Measurements from ENCODE around the gene SIM2.

Gene SIM2

DNA sequence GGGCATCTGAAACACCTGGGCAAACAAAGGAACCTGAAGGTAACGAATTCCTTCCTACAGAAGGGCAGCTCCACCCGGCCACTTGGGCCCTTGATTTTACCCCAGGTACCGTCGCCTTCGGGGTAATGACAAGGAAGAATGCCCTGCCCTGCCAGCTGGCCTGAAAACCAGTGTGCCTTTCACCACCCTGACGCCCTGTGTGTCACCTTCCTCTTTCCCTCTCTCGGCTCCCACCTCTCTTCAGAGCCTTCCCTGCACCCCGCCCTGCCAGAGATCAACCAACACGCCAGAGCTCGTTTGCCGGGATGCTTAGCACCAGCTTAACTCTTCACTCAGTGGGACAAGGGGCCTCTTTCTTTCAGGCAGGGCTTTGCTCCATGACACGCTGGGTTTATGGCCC lies 86.0 kb downstream of the SIM2 start:
- TF ChIP-seq, protein P1, sequence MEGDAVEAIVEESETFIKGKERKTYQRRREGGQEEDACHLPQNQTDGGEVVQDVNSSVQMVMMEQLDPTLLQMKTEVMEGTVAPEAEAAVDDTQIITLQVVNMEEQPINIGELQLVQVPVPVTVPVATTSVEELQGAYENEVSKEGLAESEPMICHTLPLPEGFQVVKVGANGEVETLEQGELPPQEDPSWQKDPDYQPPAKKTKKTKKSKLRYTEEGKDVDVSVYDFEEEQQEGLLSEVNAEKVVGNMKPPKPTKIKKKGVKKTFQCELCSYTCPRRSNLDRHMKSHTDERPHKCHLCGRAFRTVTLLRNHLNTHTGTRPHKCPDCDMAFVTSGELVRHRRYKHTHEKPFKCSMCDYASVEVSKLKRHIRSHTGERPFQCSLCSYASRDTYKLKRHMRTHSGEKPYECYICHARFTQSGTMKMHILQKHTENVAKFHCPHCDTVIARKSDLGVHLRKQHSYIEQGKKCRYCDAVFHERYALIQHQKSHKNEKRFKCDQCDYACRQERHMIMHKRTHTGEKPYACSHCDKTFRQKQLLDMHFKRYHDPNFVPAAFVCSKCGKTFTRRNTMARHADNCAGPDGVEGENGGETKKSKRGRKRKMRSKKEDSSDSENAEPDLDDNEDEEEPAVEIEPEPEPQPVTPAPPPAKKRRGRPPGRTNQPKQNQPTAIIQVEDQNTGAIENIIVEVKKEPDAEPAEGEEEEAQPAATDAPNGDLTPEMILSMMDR (IDR thresholded peaks at IDR 0.05; ENCODE audit: borderline replicate concordance, extremely low read depth, low read length, poor library complexity, severe bottlenecking), result no peak
- no peak for TF ChIP-seq EZH2 (IDR thresholded peaks at IDR 0.05; ENCODE audit: borderline replicate concordance, low read depth, low read length, severe bottlenecking)
- no peaks in the 10 kb centered on the region for H3K4me1 ChIP-seq (ENCODE audit: insufficient read depth, low read length)
- no peaks in the 10 kb centered on the region for H3K9me3 ChIP-seq (ENCODE audit: insufficient read depth, low read length, severe bottlenecking)
- no peak overlapping the region for H3K9ac ChIP-seq (ENCODE audit: low read depth, low read length)
- no peak overlapping the region for H3K4me2 ChIP-seq (ENCODE audit: insufficient read depth, low read length)
- no peak for DNase-seq
- no peak for ATAC-seq (ENCODE audit: insufficient read depth, low read depth)
- H3K4me3 ChIP-seq (ENCODE audit: low read depth in 1 of 2, low read length in 2 of 2), result no peak overlapping the region
- H3K36me3 ChIP-seq (ENCODE audit: insufficient read depth, low read length), result no peaks in the 10 kb centered on the region
- no peaks in the 10 kb centered on the region for H3K79me2 ChIP-seq (ENCODE audit: insufficient read depth, low read length)
- H3K27ac ChIP-seq (ENCODE audit: low read length), result no peak overlapping the region
- H4K20me1 ChIP-seq (ENCODE audit: insufficient read depth, low read length), result peaks cover 4% of the 10 kb centered on the region; the same call in 1 of the 2 replicates
- no peak overlapping the region for H2AFZ ChIP-seq (ENCODE audit: low read depth, low read length)
- H3K27me3 ChIP-seq (ENCODE audit: insufficient read depth, low read length, poor library complexity), result no peaks in the 10 kb centered on the region

DNA sequence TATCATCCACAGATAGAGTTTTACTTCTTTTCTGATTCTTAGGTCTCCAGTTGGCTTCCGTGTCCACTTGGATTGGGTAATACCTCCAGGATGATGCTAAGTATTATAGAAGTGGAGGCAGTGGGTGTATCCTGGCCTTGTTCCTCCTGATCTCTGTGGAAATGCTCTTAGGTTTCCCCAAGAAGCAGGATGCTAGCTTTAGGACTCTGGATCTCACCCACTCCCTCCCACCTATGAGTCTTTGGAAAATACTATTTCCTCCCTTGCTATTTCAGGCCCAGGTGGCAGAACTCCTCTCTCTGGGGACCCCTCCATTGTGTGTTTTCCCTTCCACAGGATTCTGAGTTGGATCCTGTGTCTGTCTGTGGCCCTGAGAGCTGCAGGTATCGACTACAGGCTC lies 86.7 kb downstream of the SIM2 start:
- H3K4me2 ChIP-seq (ENCODE audit: insufficient read depth, low read length), result no peak overlapping the region
- peaks cover 4% of the 10 kb centered on the region; the same call in 1 of the 2 replicates for H4K20me1 ChIP-seq (ENCODE audit: insufficient read depth, low read length)
- no peaks in the 10 kb centered on the region for H3K79me2 ChIP-seq (ENCODE audit: insufficient read depth, low read length)
- no peaks in the 10 kb centered on the region for H3K9me3 ChIP-seq (ENCODE audit: insufficient read depth, low read length, severe bottlenecking)
- H3K27ac ChIP-seq (ENCODE audit: low read length), result no peak overlapping the region
- TF ChIP-seq, protein P1 (IDR thresholded peaks at IDR 0.05; ENCODE audit: borderline replicate concordance, extremely low read depth, low read length, poor library complexity, severe bottlenecking), result no peak
- TF ChIP-seq EZH2 (IDR thresholded peaks at IDR 0.05; ENCODE audit: borderline replicate concordance, low read depth, low read length, severe bottlenecking), result no peak
- H2AFZ ChIP-seq (ENCODE audit: low read depth, low read length), result no peak overlapping the region
- ATAC-seq (ENCODE audit: insufficient read depth, low read depth) (no peak), DNase-seq (no peak)
- H3K36me3 ChIP-seq (ENCODE audit: insufficient read depth, low read length), result no peaks in the 10 kb centered on the region
- H3K27me3 ChIP-seq (ENCODE audit: insufficient read depth, low read length, poor library complexity), result no peaks in the 10 kb centered on the region
- H3K4me3 ChIP-seq (ENCODE audit: low read depth in 1 of 2, low read length in 2 of 2), result no peak overlapping the region
- no peak overlapping the region for H3K9ac ChIP-seq (ENCODE audit: low read depth, low read length)
- no peaks in the 10 kb centered on the region for H3K4me1 ChIP-seq (ENCODE audit: insufficient read depth, low read length)

DNA sequence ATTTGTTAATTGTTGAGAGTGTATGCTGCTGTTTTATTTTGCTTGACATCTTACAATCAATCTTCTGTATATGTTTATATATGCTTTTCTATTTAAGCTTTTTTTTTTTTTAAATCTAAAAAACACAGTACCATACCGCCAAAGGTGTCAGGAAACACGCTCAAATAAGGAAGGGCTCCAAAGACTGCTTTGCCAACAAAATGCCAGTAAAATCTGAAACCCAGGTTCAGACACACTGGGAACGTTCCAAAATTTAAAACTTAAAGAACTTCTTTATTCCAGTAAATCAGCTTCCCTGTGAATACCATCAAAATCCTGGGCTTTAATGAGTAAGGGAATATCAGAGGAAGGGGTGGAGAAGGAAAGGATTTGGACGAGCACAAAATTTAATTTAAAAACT lies 87.3 kb downstream of the SIM2 start:
- H3K9me3 ChIP-seq (ENCODE audit: insufficient read depth, low read length, severe bottlenecking), result no peaks in the 10 kb centered on the region
- no peaks in the 10 kb centered on the region for H3K36me3 ChIP-seq (ENCODE audit: insufficient read depth, low read length)
- no peaks in the 10 kb centered on the region for H3K79me2 ChIP-seq (ENCODE audit: insufficient read depth, low read length)
- H3K9ac ChIP-seq (ENCODE audit: low read depth, low read length), result no peak overlapping the region
- H4K20me1 ChIP-seq (ENCODE audit: insufficient read depth, low read length), result peaks cover 4% of the 10 kb centered on the region; the same call in 1 of the 2 replicates
- H3K4me1 ChIP-seq (ENCODE audit: insufficient read depth, low read length), result no peaks in the 10 kb centered on the region
- H3K27me3 ChIP-seq (ENCODE audit: insufficient read depth, low read length, poor library complexity), result no peaks in the 10 kb centered on the region
- H3K4me2 ChIP-seq (ENCODE audit: insufficient read depth, low read length), result no peak overlapping the region
- DNase-seq (no peak), ATAC-seq (ENCODE audit: insufficient read depth, low read depth) (no peak)
- no peak overlapping the region for H3K4me3 ChIP-seq (ENCODE audit: low read depth in 1 of 2, low read length in 2 of 2)
- H3K27ac ChIP-seq (ENCODE audit: low read length), result no peak overlapping the region
- H2AFZ ChIP-seq (ENCODE audit: low read depth, low read length), result no peak overlapping the region
- TF ChIP-seq EZH2 (IDR thresholded peaks at IDR 0.05; ENCODE audit: borderline replicate concordance, low read depth, low read length, severe bottlenecking), result no peak
- TF ChIP-seq, protein P1 (IDR thresholded peaks at IDR 0.05; ENCODE audit: borderline replicate concordance, extremely low read depth, low read length, poor library complexity, severe bottlenecking), result no peak

All from DND-41 (cell line).